Activated CD4-positive, CD25-positive, alpha-beta regulatory T cell treated with anti-CD3 and anti-CD28 coated beads, Interleukin-2, amount 50 U/mL, for 16 hours (primary cell): ENCODE data around the gene SOX5.
"Not testable (repeated sequence)": the region's sequence is repeated elsewhere in the genome, so short reads cannot be mapped to it uniquely, and the experiment has no call there.

Source experiments
- DNase-seq: peaks from one replicate; pipeline ENCODE4 v3.0.0-alpha.2; 2020; ENCODE audit warnings: low read depth, low spot score

Gene SOX5

GRCh38 chr12:23495472-23495871 lies 454.0 kb downstream of the SOX5 start:
- no peak for DNase-seq

- no peak for DNase-seq
Measured at GRCh38 chr12:23493672-23494071, 455.8 kb downstream of the SOX5 start.

GRCh38 chr12:23491029-23491428 lies 458.4 kb downstream of the SOX5 start:
- not testable (repeated sequence) for DNase-seq

- no peak for DNase-seq
Measured at GRCh38 chr12:23488130-23488529, 461.3 kb downstream of the SOX5 start.

- DNase-seq, result no peak
Measured at GRCh38 chr12:23484238-23484637, 465.2 kb downstream of the SOX5 start.

- no peak for DNase-seq
Measured at GRCh38 chr12:23482571-23482970, 466.9 kb downstream of the SOX5 start.
